ENCODE measurements around the gene KLC1.

GRCh38 chr14:103625356-103626095 is 3.5 kb upstream of the KLC1 start:
- TF ChIP-seq CTCF (IDR thresholded peaks at IDR 0.05) (no peak), POLR2A (IDR thresholded peaks at IDR 0.05) (no peak)
